ENCODE data around the gene C1orf21. TPM values are rescaled to one million over a fixed set of nuclear protein-coding genes. Genes with fewer than 3 reads are reported as not detected.
A peak's percentile ranks its signal among the peaks of the same experiment; 100 is the strongest.

Gene C1orf21
- total and polyA plus RNA-seq, 3 experiments from 2014 or later, result 6.8 to 23.4 (median 8.2) TPM

GRCh38 chr1:184507604-184508280 lies 120.9 kb downstream of the C1orf21 start:
- H3K4me3 ChIP-seq (ENCODE audit: low read length), result no peak overlapping the region
- no peak overlapping the region for H3K27ac ChIP-seq (ENCODE audit: low read depth, low read length)
- ChIA-PET CTCF (interaction anchor here (1.3 kb wide), 1 partner anchor 16 kb away, joined by 3 read pairs; no protein-coding TSS in a partner anchor), POLR2A (no interaction called here)
- Mint-ChIP-seq H3K27me3 (no peaks in the 10 kb centered on the region), H3K4me3 (no peak overlapping the region), H3K4me1 (peaks cover 0 to 11% (median 0%) of the 10 kb centered on the region in 3 donors), H3K9me3 (no peaks in the 10 kb centered on the region), H3K36me3 (peaks cover 0 to 7% (median 1%) of the 10 kb centered on the region in 3 donors), H3K27ac (no peak overlapping the region)
- no peaks in the 10 kb centered on the region for H3K27me3 ChIP-seq (ENCODE audit: insufficient read depth, low read length, poor library complexity, severe bottlenecking)
- H3K36me3 ChIP-seq (ENCODE audit: insufficient read depth, low read length), result no peaks in the 10 kb centered on the region
- no peaks in the 10 kb centered on the region for H3K9me3 ChIP-seq (ENCODE audit: low read length)
- H3K4me1 ChIP-seq (ENCODE audit: insufficient read depth, low read length), result no peaks in the 10 kb centered on the region
- DNase-seq, result no peak

- DNase-seq, result no peak
- peaks cover 0 to 7% (median 1%) of the 10 kb centered on the region in 3 donors for H3K36me3 Mint-ChIP-seq
- H3K4me3 Mint-ChIP-seq, result no peak overlapping the region
- Histone ChIP-seq H3K4me3 (ENCODE audit: low read length) (no peak overlapping the region), H3K27ac (ENCODE audit: low read depth, low read length) (no peak overlapping the region), H3K27me3 (ENCODE audit: insufficient read depth, low read length, poor library complexity, severe bottlenecking) (no peaks in the 10 kb centered on the region), H3K36me3 (ENCODE audit: insufficient read depth, low read length) (no peaks in the 10 kb centered on the region), H3K9me3 (ENCODE audit: low read length) (no peaks in the 10 kb centered on the region), H3K4me1 (ENCODE audit: insufficient read depth, low read length) (no peaks in the 10 kb centered on the region)
- peaks cover 0 to 11% (median 0%) of the 10 kb centered on the region in 3 donors for H3K4me1 Mint-ChIP-seq
- no peaks in the 10 kb centered on the region for H3K27me3 Mint-ChIP-seq
- H3K27ac Mint-ChIP-seq, result peak overlapping the region in 1 of 8 donors; percentile 14
- no peaks in the 10 kb centered on the region for H3K9me3 Mint-ChIP-seq
- ChIA-PET POLR2A (no interaction called here), CTCF (interaction anchor here (1.3 kb wide), 1 partner anchor 17 kb away, joined by 3 read pairs; no protein-coding TSS in a partner anchor)
Observed at GRCh38 chr1:184509105-184509504, 122.3 kb downstream of the C1orf21 start.

DNA sequence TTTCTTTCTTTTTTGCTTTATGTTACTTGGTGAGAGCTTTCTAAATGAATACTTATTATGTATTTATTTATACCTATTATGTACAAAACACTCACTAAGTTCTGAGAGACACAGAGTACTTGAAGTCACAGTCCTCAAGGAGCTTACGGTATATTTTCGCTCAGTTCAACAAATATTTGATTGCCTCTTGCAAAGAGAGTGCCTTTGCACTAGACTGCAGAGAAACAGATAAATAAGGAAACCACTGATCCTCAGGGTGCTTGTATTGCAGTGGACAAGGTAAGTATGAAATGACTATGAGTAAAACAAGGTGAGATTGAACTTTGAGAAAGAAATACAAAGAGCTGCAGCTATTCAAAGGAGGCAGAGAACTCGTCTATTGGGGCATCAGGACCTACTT lies 123.3 kb downstream of the C1orf21 start:
- POLR2A ChIA-PET, result interaction anchor here (0.7 kb wide), 1 partner anchor 19 kb away, joined by 3 read pairs; no protein-coding TSS in a partner anchor
- no peaks in the 10 kb centered on the region for H3K9me3 Mint-ChIP-seq
- CTCF ChIA-PET, result no interaction called here
- Histone ChIP-seq H3K27me3 (ENCODE audit: insufficient read depth, low read length, poor library complexity, severe bottlenecking) (no peaks in the 10 kb centered on the region), H3K36me3 (ENCODE audit: insufficient read depth, low read length) (no peaks in the 10 kb centered on the region), H3K4me3 (ENCODE audit: low read length) (no peak overlapping the region), H3K27ac (ENCODE audit: low read depth, low read length) (no peak overlapping the region), H3K4me1 (ENCODE audit: insufficient read depth, low read length) (no peaks in the 10 kb centered on the region), H3K9me3 (ENCODE audit: low read length) (no peaks in the 10 kb centered on the region)
- no peaks in the 10 kb centered on the region for H3K27me3 Mint-ChIP-seq
- DNase-seq, result no peak
- H3K27ac Mint-ChIP-seq, result peak overlapping the region in 1 of 8 donors; percentile 29
- no peak overlapping the region for H3K4me3 Mint-ChIP-seq
- peaks cover 0 to 7% (median 1%) of the 10 kb centered on the region in 3 donors for H3K36me3 Mint-ChIP-seq
- peaks cover 0 to 11% (median 0%) of the 10 kb centered on the region in 3 donors for H3K4me1 Mint-ChIP-seq

DNA sequence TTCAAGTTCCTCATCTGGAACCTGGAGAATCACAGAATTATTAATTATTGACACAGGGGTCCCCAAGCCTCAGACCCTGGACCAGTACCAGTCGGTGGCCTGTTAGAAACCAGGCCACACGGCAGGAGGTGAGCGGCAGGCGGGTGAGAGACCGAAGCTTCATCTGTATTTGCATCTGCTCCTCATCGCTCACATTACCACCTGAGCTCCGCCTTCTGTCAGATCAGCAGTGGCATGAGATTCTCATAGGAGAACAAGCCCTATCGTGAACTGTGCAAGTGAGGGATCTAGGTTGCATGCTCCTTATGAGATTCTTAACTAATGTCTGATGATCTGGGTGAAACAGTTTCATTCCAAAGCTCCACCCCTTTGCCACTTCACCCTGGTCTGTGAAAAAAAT lies 125.9 kb downstream of the C1orf21 start:
- Histone ChIP-seq H3K36me3 (ENCODE audit: insufficient read depth, low read length) (no peaks in the 10 kb centered on the region), H3K4me3 (ENCODE audit: low read length) (no peak overlapping the region), H3K9me3 (ENCODE audit: low read length) (no peaks in the 10 kb centered on the region), H3K4me1 (ENCODE audit: insufficient read depth, low read length) (no peaks in the 10 kb centered on the region), H3K27me3 (ENCODE audit: insufficient read depth, low read length, poor library complexity, severe bottlenecking) (no peaks in the 10 kb centered on the region), H3K27ac (ENCODE audit: low read depth, low read length) (no peak overlapping the region)
- CTCF ChIA-PET, result no interaction called here
- POLR2A ChIA-PET, result no interaction called here
- no peaks in the 10 kb centered on the region for H3K4me1 Mint-ChIP-seq
- H3K4me3 Mint-ChIP-seq, result no peak overlapping the region
- H3K36me3 Mint-ChIP-seq, result peaks cover 0 to 7% (median under 1%) of the 10 kb centered on the region in 3 donors
- no peak for DNase-seq
- no peak overlapping the region for H3K27ac Mint-ChIP-seq
- no peaks in the 10 kb centered on the region for H3K9me3 Mint-ChIP-seq
- H3K27me3 Mint-ChIP-seq, result peaks cover 0 to 2% of the 10 kb centered on the region in 2 donors

GRCh38 chr1:184513421-184513820 lies 126.6 kb downstream of the C1orf21 start:
- H3K4me1 ChIP-seq (ENCODE audit: insufficient read depth, low read length), result no peaks in the 10 kb centered on the region
- no peaks in the 10 kb centered on the region for H3K27me3 ChIP-seq (ENCODE audit: insufficient read depth, low read length, poor library complexity, severe bottlenecking)
- H3K27ac Mint-ChIP-seq, result no peak overlapping the region
- peaks cover 0 to 7% (median 0%) of the 10 kb centered on the region in 3 donors for H3K36me3 Mint-ChIP-seq
- ChIA-PET CTCF (no interaction called here), POLR2A (no interaction called here)
- H3K36me3 ChIP-seq (ENCODE audit: insufficient read depth, low read length), result no peaks in the 10 kb centered on the region
- H3K27me3 Mint-ChIP-seq, result peaks cover 0 to 2% of the 10 kb centered on the region in 2 donors
- H3K4me3 Mint-ChIP-seq, result no peak overlapping the region
- H3K9me3 ChIP-seq (ENCODE audit: low read length), result no peaks in the 10 kb centered on the region
- H3K9me3 Mint-ChIP-seq, result no peaks in the 10 kb centered on the region
- no peak for DNase-seq
- H3K4me3 ChIP-seq (ENCODE audit: low read length), result no peak overlapping the region
- H3K27ac ChIP-seq (ENCODE audit: low read depth, low read length), result no peak overlapping the region
- H3K4me1 Mint-ChIP-seq, result no peaks in the 10 kb centered on the region

GRCh38 chr1:184513966-184514365 lies 127.1 kb downstream of the C1orf21 start:
- Histone ChIP-seq H3K4me3 (ENCODE audit: low read length) (no peak overlapping the region), H3K27ac (ENCODE audit: low read depth, low read length) (no peak overlapping the region), H3K4me1 (ENCODE audit: insufficient read depth, low read length) (no peaks in the 10 kb centered on the region), H3K27me3 (ENCODE audit: insufficient read depth, low read length, poor library complexity, severe bottlenecking) (no peaks in the 10 kb centered on the region), H3K36me3 (ENCODE audit: insufficient read depth, low read length) (no peaks in the 10 kb centered on the region), H3K9me3 (ENCODE audit: low read length) (no peaks in the 10 kb centered on the region)
- POLR2A ChIA-PET, result no interaction called here
- Mint-ChIP-seq H3K27me3 (peaks cover 0 to 2% of the 10 kb centered on the region in 2 donors), H3K4me3 (no peak overlapping the region), H3K4me1 (no peaks in the 10 kb centered on the region), H3K9me3 (no peaks in the 10 kb centered on the region), H3K27ac (no peak overlapping the region), H3K36me3 (peaks cover 0 to 5% (median 0%) of the 10 kb centered on the region in 3 donors)
- CTCF ChIA-PET, result no interaction called here
- DNase-seq, result no peak

DNA sequence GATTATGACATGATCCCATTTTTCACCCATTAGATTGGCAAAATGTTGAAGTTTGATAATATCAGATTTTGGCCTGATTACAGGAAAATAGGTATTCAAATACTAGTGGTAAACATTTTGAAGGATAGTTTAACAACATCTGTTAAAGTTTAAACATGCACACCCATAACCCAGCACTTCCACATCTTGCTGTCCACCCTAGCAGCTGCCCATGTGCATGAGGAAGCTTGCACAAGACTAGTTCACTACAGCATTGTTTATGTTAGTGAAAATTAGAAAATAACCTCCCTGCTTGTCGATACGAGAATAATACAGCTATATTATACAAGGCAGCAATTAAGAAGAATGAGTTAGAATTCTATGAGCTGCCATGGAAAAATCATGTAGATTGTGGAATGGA lies 127.6 kb downstream of the C1orf21 start:
- no peaks in the 10 kb centered on the region for H3K27me3 ChIP-seq (ENCODE audit: insufficient read depth, low read length, poor library complexity, severe bottlenecking)
- Mint-ChIP-seq H3K9me3 (no peaks in the 10 kb centered on the region), H3K4me3 (no peak overlapping the region), H3K27me3 (peaks cover 0 to 2% of the 10 kb centered on the region in 2 donors), H3K27ac (no peak overlapping the region), H3K4me1 (no peaks in the 10 kb centered on the region), H3K36me3 (peaks cover 0 to 2% (median 0%) of the 10 kb centered on the region in 3 donors)
- no peak for DNase-seq
- CTCF ChIA-PET, result no interaction called here
- POLR2A ChIA-PET, result no interaction called here
- no peaks in the 10 kb centered on the region for H3K9me3 ChIP-seq (ENCODE audit: low read length)
- H3K4me1 ChIP-seq (ENCODE audit: insufficient read depth, low read length), result no peaks in the 10 kb centered on the region
- H3K4me3 ChIP-seq (ENCODE audit: low read length), result no peak overlapping the region
- no peaks in the 10 kb centered on the region for H3K36me3 ChIP-seq (ENCODE audit: insufficient read depth, low read length)
- no peak overlapping the region for H3K27ac ChIP-seq (ENCODE audit: low read depth, low read length)

DNA sequence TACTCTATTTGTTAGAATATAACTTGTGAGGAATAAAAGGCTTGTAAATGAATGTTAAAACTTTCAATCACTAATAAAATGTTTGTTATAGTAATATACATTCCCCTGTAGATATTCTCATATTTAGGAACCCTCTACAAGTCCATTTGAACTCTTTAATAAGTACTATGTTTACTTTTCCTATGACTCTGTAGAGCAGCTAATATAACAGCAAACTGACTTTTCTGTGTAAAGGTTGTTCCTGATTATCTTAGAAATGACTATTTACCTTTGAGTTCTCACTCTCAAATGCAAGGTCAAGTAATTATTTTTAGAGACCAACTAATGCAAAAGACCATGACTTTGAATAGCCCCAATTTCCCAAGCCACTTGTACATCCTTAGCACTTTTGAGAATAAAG lies 130.3 kb downstream of the C1orf21 start:
- Histone ChIP-seq H3K4me3 (ENCODE audit: low read length) (no peak overlapping the region), H3K9me3 (ENCODE audit: low read length) (no peaks in the 10 kb centered on the region), H3K27ac (ENCODE audit: low read depth, low read length) (no peak overlapping the region), H3K27me3 (ENCODE audit: insufficient read depth, low read length, poor library complexity, severe bottlenecking) (no peaks in the 10 kb centered on the region), H3K4me1 (ENCODE audit: insufficient read depth, low read length) (no peaks in the 10 kb centered on the region), H3K36me3 (ENCODE audit: insufficient read depth, low read length) (no peaks in the 10 kb centered on the region)
- Mint-ChIP-seq H3K36me3 (no peaks in the 10 kb centered on the region), H3K9me3 (no peaks in the 10 kb centered on the region), H3K4me3 (no peak overlapping the region), H3K4me1 (no peaks in the 10 kb centered on the region), H3K27me3 (peaks cover 0 to 2% of the 10 kb centered on the region in 2 donors), H3K27ac (no peak overlapping the region)
- DNase-seq, result no peak
- CTCF ChIA-PET, result no interaction called here
- POLR2A ChIA-PET, result no interaction called here
